ENCODE measurements around the gene ADAM15.

DNA sequence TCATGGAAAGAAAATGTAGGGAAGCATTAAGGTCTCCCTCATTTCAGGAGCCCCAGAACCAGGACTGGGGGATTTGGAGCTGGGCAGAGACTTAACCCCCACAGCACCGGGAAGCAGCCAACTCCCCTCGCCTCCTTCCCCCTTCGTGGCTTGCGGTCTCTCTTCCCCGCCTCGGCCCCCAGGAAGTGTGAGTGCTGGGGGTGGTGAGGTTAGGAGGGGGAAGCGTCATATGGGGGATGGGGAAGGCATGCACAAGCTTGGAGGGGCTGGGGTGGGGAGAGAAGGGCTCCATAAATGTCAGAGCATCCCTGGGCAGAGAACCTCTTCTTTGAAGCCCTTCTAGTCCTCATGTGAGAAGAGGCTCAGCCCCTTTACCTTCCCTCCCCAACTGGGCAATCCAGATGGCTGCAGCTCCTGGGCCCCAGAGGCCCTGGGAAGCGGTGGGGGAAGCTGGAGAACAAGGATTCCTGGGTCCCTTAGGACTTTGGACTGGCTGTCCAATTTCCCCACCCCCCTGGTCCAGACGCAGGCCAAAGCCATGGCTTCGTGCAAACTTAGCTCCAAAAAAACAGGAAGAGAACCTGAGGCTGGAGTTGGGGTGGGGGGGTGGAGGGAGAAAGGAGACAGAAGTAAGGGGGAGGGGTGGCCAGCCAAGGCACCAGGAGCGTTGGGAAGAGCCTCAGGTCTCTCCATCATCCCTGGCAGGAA lies 40.8 kb upstream of the ADAM15 start:
- TF ChIP-seq, protein P1, sequence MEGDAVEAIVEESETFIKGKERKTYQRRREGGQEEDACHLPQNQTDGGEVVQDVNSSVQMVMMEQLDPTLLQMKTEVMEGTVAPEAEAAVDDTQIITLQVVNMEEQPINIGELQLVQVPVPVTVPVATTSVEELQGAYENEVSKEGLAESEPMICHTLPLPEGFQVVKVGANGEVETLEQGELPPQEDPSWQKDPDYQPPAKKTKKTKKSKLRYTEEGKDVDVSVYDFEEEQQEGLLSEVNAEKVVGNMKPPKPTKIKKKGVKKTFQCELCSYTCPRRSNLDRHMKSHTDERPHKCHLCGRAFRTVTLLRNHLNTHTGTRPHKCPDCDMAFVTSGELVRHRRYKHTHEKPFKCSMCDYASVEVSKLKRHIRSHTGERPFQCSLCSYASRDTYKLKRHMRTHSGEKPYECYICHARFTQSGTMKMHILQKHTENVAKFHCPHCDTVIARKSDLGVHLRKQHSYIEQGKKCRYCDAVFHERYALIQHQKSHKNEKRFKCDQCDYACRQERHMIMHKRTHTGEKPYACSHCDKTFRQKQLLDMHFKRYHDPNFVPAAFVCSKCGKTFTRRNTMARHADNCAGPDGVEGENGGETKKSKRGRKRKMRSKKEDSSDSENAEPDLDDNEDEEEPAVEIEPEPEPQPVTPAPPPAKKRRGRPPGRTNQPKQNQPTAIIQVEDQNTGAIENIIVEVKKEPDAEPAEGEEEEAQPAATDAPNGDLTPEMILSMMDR (IDR thresholded peaks at IDR 0.05) = no peak
- no peak for TF ChIP-seq POLR2A (IDR thresholded peaks at IDR 0.05)

Measured in lower leg skin (tissue), 3 donors.